CD14-positive monocyte (primary cell): ENCODE data around the gene HOXA5. TPM values are rescaled to one million over a fixed set of nuclear protein-coding genes. Genes with fewer than 3 reads are reported as not detected.

Source experiments
- DNase-seq, 3 donors: peaks; one replicate each; pipeline ENCODE4 v3.0.0-alpha.2; 2011 to 2022
- H2AFZ ChIP-seq: 2 replicates; pipeline ENCODE4 v1.6.0; 2012; ENCODE audit warnings: mild to moderate bottlenecking, low read depth, low read length, inconsistent platforms; ENCODE audit not compliant: insufficient read depth, poor library complexity, severe bottlenecking
- H3K27ac ChIP-seq, 2 donors: 1 replicate in 1 of 2; 2 replicates in 1 of 2; pipeline ENCODE4 v1.5.1; 2012 to 2013; ENCODE audit warnings: low read length in 2 of 2, control low read depth in 1 of 2, inconsistent platforms in 1 of 2, low read depth in 1 of 2, mild to moderate bottlenecking in 1 of 2
- H3K27me3 ChIP-seq, 2 donors: one replicate each; pipeline versions ENCODE4 v1.6.0 to v1.6.1; 2011 to 2013; ENCODE audit warnings: low read length in 2 of 2; ENCODE audit not compliant: control insufficient read depth in 2 of 2, insufficient read depth in 2 of 2
- H3K36me3 ChIP-seq, 2 donors: replicated peaks in 1 of 2; 1 replicate in 1 of 2; 2 replicates in 1 of 2; pipeline versions ENCODE4 v1.5.1 to v1.6.1; 2012 to 2013; ENCODE audit warnings: low read length in 2 of 2, control low read depth in 1 of 2, inconsistent platforms in 1 of 2, mild to moderate bottlenecking in 1 of 2; ENCODE audit not compliant: insufficient read depth in 2 of 2, control insufficient read depth in 1 of 2
- H3K4me1 ChIP-seq, 2 donors: 1 replicate in 1 of 2; 2 replicates in 1 of 2; pipeline versions ENCODE4 v1.5.1 to v1.6.1; 2012 to 2013; ENCODE audit warnings: low read length in 2 of 2, control low read depth in 1 of 2, inconsistent platforms in 1 of 2, mild to moderate bottlenecking in 1 of 2, moderate library complexity in 1 of 2; ENCODE audit not compliant: insufficient read depth in 2 of 2, control insufficient read depth in 1 of 2
- H3K4me2 ChIP-seq: replicated peaks from 2 replicates; pipeline ENCODE3; 2012; ENCODE audit warnings: low read length, moderate library complexity, mild to moderate bottlenecking; ENCODE audit not compliant: poor library complexity, severe bottlenecking; ENCODE audit errors: extremely low read depth
- H3K4me3 ChIP-seq, 3 experiments: fragments of 200-600 bp in 1 of 3; sonication (generic) in 1 of 3; replicated peaks in 1 of 3; 1 replicate in 2 of 3; 2 replicates in 1 of 3; pipeline ENCODE4 v1.5.1; 2011 to 2013; ENCODE audit warnings: low read length in 3 of 3, mild to moderate bottlenecking in 3 of 3, control low read depth in 2 of 3, low read depth in 2 of 3, inconsistent platforms in 1 of 3, moderate library complexity in 1 of 3
- H3K79me2 ChIP-seq: 2 replicates; pipeline ENCODE4 v1.6.0; 2012; ENCODE audit warnings: mild to moderate bottlenecking, control low read depth, inconsistent platforms, low read length, moderate library complexity; ENCODE audit not compliant: insufficient read depth
- H3K9ac ChIP-seq: 2 replicates; pipeline ENCODE4 v1.6.0; 2017; ENCODE audit warnings: low read length, mild to moderate bottlenecking; ENCODE audit not compliant: insufficient read depth, poor library complexity, severe bottlenecking
- H3K9me3 ChIP-seq, 2 donors: replicated peaks in 1 of 2; 1 replicate in 1 of 2; 2 replicates in 1 of 2; pipeline versions ENCODE4 v1.5.1 to v1.6.1; 2012 to 2013; ENCODE audit warnings: low read length in 2 of 2, control low read depth in 1 of 2; ENCODE audit not compliant: control insufficient read depth in 1 of 2, insufficient read depth in 1 of 2
- H4K20me1 ChIP-seq: 2 replicates; pipeline ENCODE4 v1.6.0; 2012; ENCODE audit warnings: mild to moderate bottlenecking, low read length, control low read depth, moderate library complexity; ENCODE audit not compliant: insufficient read depth
- H3K27ac Mint-ChIP-seq, 7 donors: one replicate each; pipeline ENCODE4 v1.8.0; 2020; ENCODE audit warnings: mild to moderate bottlenecking in 7 of 7, mixed read lengths in 7 of 7, moderate library complexity in 6 of 7, inconsistent platforms in 2 of 7
- H3K27me3 Mint-ChIP-seq, 3 donors: one replicate each; pipeline ENCODE4 v1.8.0; 2021 to 2022; ENCODE audit warnings: low read depth in 3 of 3, mild to moderate bottlenecking in 3 of 3, mixed read lengths in 3 of 3, moderate library complexity in 3 of 3, inconsistent platforms in 1 of 3
- H3K36me3 Mint-ChIP-seq, 2 donors: one replicate each; pipeline ENCODE4 v1.8.0; 2020; ENCODE audit warnings: mixed read lengths in 2 of 2, inconsistent platforms in 1 of 2, mild to moderate bottlenecking in 1 of 2
- H3K4me1 Mint-ChIP-seq: one replicate; pipeline ENCODE4 v1.8.0; 2020; ENCODE audit warnings: mild to moderate bottlenecking, mixed read lengths
- H3K4me3 Mint-ChIP-seq, 2 donors: one replicate each; pipeline ENCODE4 v1.8.0; 2020; ENCODE audit warnings: mild to moderate bottlenecking in 2 of 2, mixed read lengths in 2 of 2, moderate library complexity in 1 of 2
- H3K9me3 Mint-ChIP-seq, 7 donors: one replicate each; pipeline ENCODE4 v1.8.0; 2020 to 2022; ENCODE audit warnings: mixed read lengths in 7 of 7, mild to moderate bottlenecking in 6 of 7, moderate library complexity in 6 of 7, inconsistent platforms in 2 of 7
- WGBS: methylation state at CpG from one replicate; pipeline ENCODE4 v1.1.5; 2013; ENCODE audit warnings: missing lambda C conversion rate; ENCODE audit not compliant: insufficient coverage; 5-methylcytosine and 5-hydroxymethylcytosine counted together
- intact Hi-C, 2 donors: fragments of 100-400 bp; cut with micrococcal nuclease; formaldehyde crosslinking; loops; one replicate each; pipeline versions ENCODE4 v1.15.0 to v1.15.1; 2023
- polyA plus RNA-seq, 3 donors: library from polyadenylated mRNA; depleted of rRNA in 1 of 3; unstranded in 2 of 3; stranded (reverse) in 1 of 3; fragments of 300-500 nt in 2 of 3; fragments of >200 nt in 1 of 3; fragmentation: Illumina TruSeq in 2 of 3; gene quantifications; 1 replicate in 2 of 3; 2 replicates in 1 of 3; pipeline ENCODE4 v1.2.3, GENCODE V29; 2012 to 2021
- TF ChIP-seq, protein P1 (sequence below): fragments of 200-600 bp; IDR thresholded peaks from one replicate; pipeline ENCODE4 v1.8.0; 2022; ENCODE audit warnings: antibody characterized with exemption, mild to moderate bottlenecking

HOXA5 gene
- polyA plus RNA-seq, 3 donors = 0.85 to 3.0 (median 1.8) TPM

- WGBS = 81% methylated on average over 19 of the region's 29 CpGs
- H3K36me3 Mint-ChIP-seq = peaks cover 3 to 8% of the 10 kb centered on the region in 2 donors
Observed at GRCh38 chr7:27142580-27143022, 880 bp downstream of the HOXA5 start.

GRCh38 chr7:27141923-27142579 is 1.4 kb downstream of the HOXA5 start:
- Histone ChIP-seq H3K4me1 (peaks cover 3 to 4% of the 10 kb centered on the region in 2 donors), H3K27ac (no peak overlapping the region), H3K27me3 (peaks cover 18 to 51% of the 10 kb centered on the region in 2 donors), H3K9me3 (peaks cover 14 to 22% of the 10 kb centered on the region in 2 donors), H3K4me3 (peak overlapping the region; percentile 27 to 70 (median 29)), H2AFZ (peak overlapping the region; percentile 53), H3K4me2 (peak overlapping the region; percentile 67), H3K79me2 (no peaks in the 10 kb centered on the region), H3K9ac (no peak overlapping the region), H3K36me3 (no peaks in the 10 kb centered on the region), H4K20me1 (no peaks in the 10 kb centered on the region)
- Mint-ChIP-seq H3K27ac (peak overlapping the region in 1 of 7 donors; percentile 76), H3K4me1 (peaks cover 11% of the 10 kb centered on the region), H3K36me3 (peaks cover under 1 to 5% of the 10 kb centered on the region in 2 donors), H3K9me3 (peaks cover 13 to 39% (median 31%) of the 10 kb centered on the region in 7 donors), H3K4me3 (peak overlapping the region; percentile 81 to 88), H3K27me3 (peaks cover 39 to 59% (median 48%) of the 10 kb centered on the region in 3 donors)
- no peak for DNase-seq
- 86% methylated on average over 29 of the region's 30 CpGs for WGBS
- TF ChIP-seq, protein P1, sequence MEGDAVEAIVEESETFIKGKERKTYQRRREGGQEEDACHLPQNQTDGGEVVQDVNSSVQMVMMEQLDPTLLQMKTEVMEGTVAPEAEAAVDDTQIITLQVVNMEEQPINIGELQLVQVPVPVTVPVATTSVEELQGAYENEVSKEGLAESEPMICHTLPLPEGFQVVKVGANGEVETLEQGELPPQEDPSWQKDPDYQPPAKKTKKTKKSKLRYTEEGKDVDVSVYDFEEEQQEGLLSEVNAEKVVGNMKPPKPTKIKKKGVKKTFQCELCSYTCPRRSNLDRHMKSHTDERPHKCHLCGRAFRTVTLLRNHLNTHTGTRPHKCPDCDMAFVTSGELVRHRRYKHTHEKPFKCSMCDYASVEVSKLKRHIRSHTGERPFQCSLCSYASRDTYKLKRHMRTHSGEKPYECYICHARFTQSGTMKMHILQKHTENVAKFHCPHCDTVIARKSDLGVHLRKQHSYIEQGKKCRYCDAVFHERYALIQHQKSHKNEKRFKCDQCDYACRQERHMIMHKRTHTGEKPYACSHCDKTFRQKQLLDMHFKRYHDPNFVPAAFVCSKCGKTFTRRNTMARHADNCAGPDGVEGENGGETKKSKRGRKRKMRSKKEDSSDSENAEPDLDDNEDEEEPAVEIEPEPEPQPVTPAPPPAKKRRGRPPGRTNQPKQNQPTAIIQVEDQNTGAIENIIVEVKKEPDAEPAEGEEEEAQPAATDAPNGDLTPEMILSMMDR = no peak
- intact Hi-C loops = loop anchor here in 1 of 2 donors (5.0 kb wide), 1 partner anchor 280 kb away; the partner anchor contains the start of gene SKAP2

More at GRCh38 chr7:27142580-27143022, 880 bp downstream of the HOXA5 start:
- H3K9ac ChIP-seq = peak overlapping the region; percentile 40
- peak overlapping the region; percentile 27 to 70 (median 29) for H3K4me3 ChIP-seq
- H3K27ac Mint-ChIP-seq = peak overlapping the region in 5 of 7 donors; percentile 10 to 85 (median 67)
- peaks cover 19 to 51% of the 10 kb centered on the region in 2 donors for H3K27me3 ChIP-seq
- peak overlapping the region; percentile 53 for H2AFZ ChIP-seq
- no peaks in the 10 kb centered on the region for H3K36me3 ChIP-seq
- peaks cover 12% of the 10 kb centered on the region for H3K4me1 Mint-ChIP-seq
- H3K9me3 ChIP-seq = peaks cover 19 to 22% of the 10 kb centered on the region in 2 donors
- intact Hi-C loops = loop anchor here in 1 of 2 donors (5.0 kb wide), 1 partner anchor 280 kb away; the partner anchor contains the start of gene SKAP2
- TF ChIP-seq, protein P1 = no peak
- peak overlapping the region; percentile 67 for H3K4me2 ChIP-seq
- H3K27ac ChIP-seq = no peak overlapping the region
- no peak for DNase-seq
- peaks cover 6 to 7% of the 10 kb centered on the region in 2 donors for H3K4me1 ChIP-seq
- peaks cover 42 to 59% (median 53%) of the 10 kb centered on the region in 3 donors for H3K27me3 Mint-ChIP-seq
- H3K9me3 Mint-ChIP-seq = peaks cover 13 to 39% (median 31%) of the 10 kb centered on the region in 7 donors
- no peaks in the 10 kb centered on the region for H4K20me1 ChIP-seq
- no peaks in the 10 kb centered on the region for H3K79me2 ChIP-seq
- H3K4me3 Mint-ChIP-seq = peak overlapping the region; percentile 81 to 88
